HUDEP-2 (cell line): ENCODE data around the gene RFX5.
"Not testable (repeated sequence)": the region's sequence is repeated elsewhere in the genome, so short reads cannot be mapped to it uniquely, and the experiment has no call there.

ENCODE experiments used
- DNase-seq, 76 experiments: peaks; one replicate each; lab custom pipeline; 2025; ENCODE audit not compliant: unreplicated experiment in 76 of 76; lab: John Stamatoyannopoulos, UW

Gene RFX5

DNA sequence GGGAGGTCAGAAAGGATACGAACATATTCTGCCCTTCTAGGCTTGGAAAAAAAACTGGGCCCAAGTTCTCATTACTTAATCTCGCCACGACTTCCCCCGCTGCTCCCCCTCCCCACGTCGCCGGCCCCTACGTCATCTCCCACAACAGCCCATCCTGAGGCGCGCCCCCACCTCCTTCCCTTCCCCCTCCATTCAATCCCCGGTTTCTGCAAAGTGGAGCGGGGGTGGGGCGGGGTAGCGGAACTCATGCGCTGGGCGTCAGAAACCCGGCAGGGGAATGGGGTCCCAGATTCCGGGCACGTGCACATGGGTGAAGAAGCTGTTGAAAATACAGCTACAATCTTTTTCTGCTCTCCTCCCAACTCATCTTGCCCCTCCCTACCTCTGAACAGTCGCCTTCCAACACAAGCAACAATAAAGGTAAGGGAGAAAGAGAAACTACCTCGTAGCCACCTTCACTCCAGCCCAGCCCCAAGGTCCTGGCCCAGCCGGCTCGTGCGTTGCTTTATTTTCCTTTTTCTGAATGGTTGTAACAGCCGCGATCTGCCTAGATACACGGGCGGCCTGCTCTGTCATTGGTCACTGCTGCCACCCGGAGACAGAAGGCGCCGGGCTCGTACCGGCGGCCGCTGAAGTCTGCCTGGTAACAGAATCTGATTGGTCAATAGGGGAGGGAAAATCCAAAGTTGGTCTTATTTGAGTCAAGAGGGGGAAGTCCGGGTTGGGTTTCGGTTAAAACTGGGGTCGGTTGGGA lies at the start of gene RFX5:
Gene RFX5 (minus strand): TSS at position 484 of the 754 bp plus-strand sequence. CDS start 932 bp downstream, outside the sequence.
- DNase-seq: peak in 75 of 76 experiments; percentile 56 to 97 (median 92)

DNA sequence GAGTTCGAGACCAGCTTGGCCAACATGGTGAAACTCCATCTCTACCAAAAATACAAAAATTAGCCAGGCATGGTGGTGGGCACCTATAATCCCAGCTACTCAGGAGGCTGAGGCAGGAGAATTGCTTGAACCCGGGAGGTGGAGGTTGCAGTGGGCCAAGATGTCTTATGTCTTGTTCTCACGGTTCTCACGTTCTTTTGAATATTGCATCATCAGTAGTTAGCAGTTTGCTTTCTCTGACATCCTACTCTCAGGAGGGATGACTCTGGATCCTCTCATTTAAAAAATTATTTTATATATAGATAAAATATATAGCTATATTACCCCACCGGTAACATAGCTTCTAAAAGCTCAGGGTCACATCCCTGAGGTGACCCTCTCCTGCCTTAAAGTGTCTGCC lies 49.2 kb upstream of the RFX5 start:
- DNase-seq: not testable (repeated sequence)

DNA sequence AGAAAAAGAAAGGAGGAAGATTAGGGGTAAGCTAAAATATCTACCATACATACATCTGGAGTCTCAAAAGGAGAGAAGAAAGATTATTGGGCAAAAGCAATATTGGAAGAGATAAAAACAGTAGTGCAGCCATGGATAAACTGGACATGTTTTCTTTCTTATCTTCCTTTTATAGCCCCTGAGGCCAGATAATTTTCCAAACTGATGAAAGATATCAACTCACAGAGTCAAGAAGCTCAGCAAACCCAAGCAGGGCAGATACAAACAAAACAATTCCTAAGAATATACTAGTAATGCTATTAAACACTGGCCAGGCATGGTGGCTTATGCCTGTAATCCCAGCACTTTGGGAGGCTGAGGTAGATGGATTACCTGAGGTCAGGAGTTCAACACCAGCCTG lies 46.5 kb upstream of the RFX5 start:
- DNase-seq: no peak

DNA sequence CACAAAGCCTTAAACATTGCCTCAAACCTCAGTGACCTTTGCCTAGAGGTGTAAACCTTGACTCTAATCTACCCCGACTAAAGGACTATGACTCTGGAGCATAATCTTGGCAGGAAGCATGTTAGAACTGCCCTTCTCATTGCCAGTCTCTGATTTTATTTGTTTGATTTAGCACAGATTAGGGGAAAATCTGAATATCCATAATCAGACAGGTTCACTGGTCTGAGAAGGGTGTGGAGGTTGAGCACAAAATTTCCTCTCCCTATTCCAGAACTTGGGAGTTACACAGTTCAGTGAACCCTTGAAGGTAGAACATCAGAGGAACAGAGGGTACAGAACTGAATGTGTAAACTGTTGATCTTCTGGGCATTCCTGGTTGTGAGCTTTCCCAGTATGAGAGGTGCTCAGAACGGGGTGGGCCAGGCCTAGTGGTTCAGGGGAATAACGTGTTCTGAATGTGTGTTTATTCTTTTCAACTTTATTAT lies 44.1 kb upstream of the RFX5 start:
- no peak for DNase-seq

- DNase-seq: not testable (repeated sequence)
These were observed 43.4 kb upstream of the RFX5 start for GRCh38 chr1:151390221-151391078.

- DNase-seq: no peak
These were observed 39.0 kb upstream of the RFX5 start for GRCh38 chr1:151386002-151386401.

DNA sequence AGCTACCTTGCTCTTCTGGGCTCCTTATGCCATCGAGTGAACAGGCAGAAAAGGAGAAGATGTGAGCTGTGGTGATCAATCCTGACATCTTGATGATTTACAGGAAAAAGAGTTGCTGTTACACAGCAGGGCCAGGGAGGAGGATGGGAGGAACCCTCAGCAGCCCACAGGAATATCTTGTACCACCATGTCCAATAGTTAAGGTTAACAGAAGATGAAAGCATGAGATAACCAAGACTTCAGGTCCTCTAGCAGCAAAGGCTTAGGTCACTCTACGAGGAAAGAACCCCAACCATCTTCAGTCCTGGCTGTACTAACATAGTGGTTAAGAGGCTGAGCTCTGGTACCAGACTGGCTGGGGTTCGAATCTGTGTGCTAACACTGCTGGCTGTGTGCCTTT lies 37.5 kb upstream of the RFX5 start:
- DNase-seq: peak in 12 of 76 experiments; percentile 7 to 39 (median 22)

DNA sequence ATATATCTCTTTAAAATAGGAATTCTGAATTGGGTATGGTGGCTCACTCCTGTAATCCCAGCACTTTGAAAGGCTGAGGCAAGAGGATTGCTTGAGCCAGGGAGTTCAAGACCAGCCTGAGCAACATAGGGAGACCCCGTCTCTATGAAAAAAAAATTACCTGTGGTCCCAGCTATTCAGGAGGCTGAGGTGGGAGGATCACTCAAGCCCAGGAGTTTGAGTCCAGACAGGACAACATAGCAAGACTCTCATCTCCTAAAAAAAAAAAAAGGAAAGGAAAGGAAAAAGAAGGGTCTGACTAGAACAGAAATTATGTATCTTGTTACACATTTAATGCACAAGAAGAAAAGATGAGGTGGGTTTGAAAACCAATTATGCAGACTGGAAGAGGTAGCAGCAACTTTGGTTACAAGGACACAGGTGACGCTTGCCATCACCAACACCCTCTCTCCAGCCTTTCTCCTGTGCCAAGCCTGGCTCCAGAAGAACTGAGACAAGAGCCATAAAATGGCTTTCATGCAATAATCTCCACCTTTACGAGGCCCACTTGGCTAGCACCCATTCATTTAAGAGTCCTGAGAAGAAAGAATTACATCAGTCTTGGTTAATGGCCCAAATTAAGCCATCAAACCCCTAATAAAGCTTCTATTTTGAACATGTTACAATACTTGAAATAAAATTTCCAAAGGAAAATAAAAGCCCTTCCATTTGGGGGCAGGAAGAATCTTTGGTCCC lies 30.3 kb upstream of the RFX5 start:
- no peak for DNase-seq

GRCh38 chr1:151373196-151373595 lies 26.1 kb upstream of the RFX5 start:
- no peak for DNase-seq

DNA sequence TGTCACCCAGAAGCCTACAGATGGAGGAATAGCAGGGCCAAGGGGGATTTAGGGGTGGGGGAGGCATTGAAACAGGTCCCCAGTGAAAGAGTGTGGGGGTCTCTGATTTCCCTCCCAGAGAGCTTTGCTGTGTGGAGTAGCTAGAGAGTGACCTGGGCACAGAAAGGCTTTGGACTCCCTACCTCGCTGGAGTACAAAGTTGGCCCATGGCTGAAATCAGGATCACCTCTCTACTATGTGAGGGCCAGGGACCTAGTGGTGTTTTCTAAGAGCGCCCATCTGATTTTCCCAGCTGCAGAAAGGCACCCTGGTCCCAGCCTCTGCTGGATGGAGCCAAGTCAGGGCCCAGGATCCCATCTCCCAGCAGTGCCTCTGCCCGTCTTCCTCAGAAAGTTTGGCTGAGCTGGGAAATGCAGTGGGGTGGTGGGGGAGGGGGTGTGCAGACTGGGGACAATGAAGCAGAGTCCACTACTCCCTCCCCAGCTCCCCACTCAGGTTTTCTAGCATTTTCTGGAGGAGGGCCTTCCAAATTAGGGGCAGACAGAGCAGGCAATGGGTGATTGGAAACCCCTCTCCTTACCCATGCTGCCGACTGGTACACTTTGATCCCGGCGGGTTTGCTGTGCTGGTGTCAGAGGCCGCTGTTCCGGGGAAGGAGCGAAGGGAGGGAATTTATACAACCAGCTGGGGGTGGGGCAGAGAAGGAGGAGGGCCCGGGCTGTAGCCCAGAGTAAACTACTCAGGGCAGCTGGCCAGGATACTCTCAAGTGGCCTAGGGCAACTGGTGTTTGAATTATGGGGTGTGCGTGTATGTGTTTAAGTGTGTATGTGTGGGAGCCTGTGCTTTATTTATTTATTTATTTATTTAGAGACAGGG lies 25.2 kb upstream of the RFX5 start, which contains the start of gene SELENBP1:
Gene SELENBP1 (minus strand): TSS at position 648 of the 877 bp plus-strand sequence. CDS start 64 bp downstream, at position 584.
- peak in 71 of 76 experiments; percentile 17 to 87 (median 63) for DNase-seq

DNA sequence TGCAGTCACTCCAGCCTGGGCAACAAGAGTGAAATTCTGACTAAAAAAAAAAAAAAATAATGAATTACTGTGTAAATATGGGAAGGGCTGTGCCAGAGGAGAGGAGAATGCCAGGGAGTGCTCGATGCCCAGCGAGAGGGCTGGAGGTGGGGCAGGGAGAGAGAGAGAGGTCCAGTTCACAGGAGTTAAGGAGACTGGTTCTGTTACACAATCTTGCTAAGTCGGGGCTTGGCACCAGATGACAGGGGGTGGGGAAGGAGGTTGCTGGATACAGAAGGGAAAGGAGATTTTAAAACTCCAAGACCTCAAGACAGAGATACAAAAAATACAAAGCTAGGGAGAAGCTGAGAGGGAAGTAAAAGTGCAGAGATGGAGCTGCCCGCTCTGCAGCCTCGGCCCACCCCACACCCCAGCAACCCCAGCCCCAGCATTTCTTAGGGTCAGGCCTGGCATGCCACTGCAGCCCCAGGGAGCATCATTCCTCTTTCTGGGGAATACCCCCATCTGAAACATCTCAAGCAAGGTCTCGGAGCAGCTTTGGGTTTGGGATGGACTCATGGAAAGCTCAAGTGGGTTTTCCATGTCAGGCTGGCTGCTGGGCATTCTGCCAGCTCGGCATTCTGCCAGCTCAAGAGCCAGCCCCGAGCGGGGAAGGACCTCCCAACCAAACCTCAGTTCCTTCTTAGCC lies 24.5 kb upstream of the RFX5 start:
- peak in 53 of 76 experiments; percentile 6 to 71 (median 37) for DNase-seq

- peak in 75 of 76 experiments; percentile 35 to 97 (median 84) for DNase-seq
These were observed 23.3 kb upstream of the RFX5 start for GRCh38 chr1:151370211-151370911.

- DNase-seq: peak in 2 of 76 experiments; percentile 43 to 47
These were observed 22.6 kb upstream of the RFX5 start for GRCh38 chr1:151369621-151370048.

- no peak for DNase-seq
These were observed 22.2 kb upstream of the RFX5 start for GRCh38 chr1:151369302-151369610.

GRCh38 chr1:151368393-151369301 lies 21.6 kb upstream of the RFX5 start:
- DNase-seq: no peak

DNA sequence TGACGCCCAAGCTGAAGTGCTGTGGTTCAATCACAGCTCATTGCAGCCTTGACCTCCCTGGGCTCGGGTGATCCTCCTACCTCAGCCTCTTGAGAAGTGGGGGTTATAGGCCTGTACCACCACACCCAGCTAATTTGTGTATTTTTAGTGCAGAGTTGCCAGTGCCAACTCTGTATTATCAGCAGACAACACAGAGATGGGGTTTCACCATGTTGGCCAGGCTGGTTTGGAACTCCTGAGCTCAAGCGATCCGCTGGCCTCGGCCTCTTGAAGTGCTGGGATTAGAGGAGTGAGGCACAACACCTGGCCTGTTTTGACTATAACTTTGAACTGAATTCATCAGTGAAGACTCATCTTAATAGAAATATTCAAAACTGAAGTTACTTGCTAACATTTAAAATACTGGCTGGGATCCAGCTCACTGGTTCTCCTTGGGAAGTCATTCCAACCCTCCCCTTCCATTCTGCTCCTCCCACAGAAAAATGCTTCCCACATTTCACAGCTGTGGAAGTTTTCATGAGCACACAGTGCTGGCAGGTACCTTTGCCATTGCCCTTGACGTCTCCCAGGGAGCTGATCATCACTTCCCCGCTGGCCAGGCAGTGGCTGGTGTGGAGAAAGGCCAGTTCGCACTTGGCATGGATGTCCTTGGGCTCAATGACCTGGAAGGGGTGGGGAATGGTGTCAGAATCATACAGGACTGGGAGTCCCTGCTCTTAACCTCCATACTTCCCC lies 20.8 kb upstream of the RFX5 start:
- DNase-seq: peak in 38 of 76 experiments; percentile 5 to 63 (median 24)

GRCh38 chr1:151364996-151365395 lies 17.9 kb upstream of the RFX5 start:
- no peak for DNase-seq
